K562 (cell line): Measurements from ENCODE around the gene CALML6. TPM values are rescaled to one million over a fixed set of nuclear protein-coding genes. Genes with fewer than 3 reads are reported as not detected.
A peak's percentile ranks its signal among the peaks of the same experiment; 100 is the strongest.

Experiments used
- CBX3 ChIP-seq, 2 experiments: IDR thresholded peaks; 1 replicate in 1 of 2; 2 replicates in 1 of 2; pipeline ENCODE4 v1.6.1; 2012; ENCODE audit warnings: inconsistent platforms in 2 of 2, low read length in 2 of 2, borderline replicate concordance in 1 of 2, control low read depth in 1 of 2
- COPS2 ChIP-seq: fragments of 450-650 bp; conservative IDR thresholded peaks from 2 replicates; pipeline ENCODE4 v1.6.1; 2016; ENCODE audit warnings: mild to moderate bottlenecking, moderate library complexity
- ELF2 ChIP-seq: fragments of 250-450 bp; sonication (Bioruptor Pico); IDR thresholded peaks from 2 replicates; pipeline ENCODE4 v1.5.0; 2021; ENCODE audit warnings: mild to moderate bottlenecking
- ETV5 ChIP-seq: sonication (generic); formaldehyde crosslinking; IDR thresholded peaks from 2 replicates; pipeline ENCODE4 v1.4.0; 2020; ENCODE audit warnings: low read depth, mild to moderate bottlenecking, missing genetic modification reagents
- L3MBTL2 ChIP-seq: fragments of 450-650 bp; IDR thresholded peaks from 2 replicates; pipeline ENCODE4 v1.6.1; 2016; ENCODE audit warnings: mild to moderate bottlenecking, moderate library complexity
- MBD2 ChIP-seq: sonication (generic); IDR thresholded peaks from 2 replicates; pipeline ENCODE4 v1.6.1; 2016; ENCODE audit warnings: low read depth, borderline replicate concordance
- MCM3 ChIP-seq: fragments of 450-650 bp; IDR thresholded peaks from 2 replicates; pipeline ENCODE4 v1.6.1; 2016
- MED1 ChIP-seq: sonication (generic); formaldehyde crosslinking; IDR thresholded peaks from 2 replicates; pipeline ENCODE4 v1.8.1; 2023; ENCODE audit warnings: missing genetic modification reagents, borderline replicate concordance
- MTA2 ChIP-seq: fragments of 450-650 bp; IDR thresholded peaks from 2 replicates; pipeline ENCODE4 v1.6.1; 2016; ENCODE audit warnings: low read depth
- POLR2G ChIP-seq: fragments of 200-400 bp; formaldehyde crosslinking; IDR thresholded peaks from 2 replicates; pipeline ENCODE4 v1.6.1; 2017; ENCODE audit warnings: low read depth, mild to moderate bottlenecking, antibody characterized with exemption, low read length, moderate library complexity
- RBFOX2 ChIP-seq: fragments of 200-400 bp; formaldehyde crosslinking; IDR thresholded peaks from 2 replicates; pipeline ENCODE4 v1.6.1; 2017; ENCODE audit warnings: low read depth, mild to moderate bottlenecking, low read length, moderate library complexity
- SMC3 ChIP-seq: conservative IDR thresholded peaks from 2 replicates; pipeline ENCODE4 v1.6.1; 2011; ENCODE audit warnings: low read depth, low read length, improper control_type of control experiment; ENCODE audit not compliant: insufficient read depth
- SREBF1 ChIP-seq: fragments of 150-350 bp; IDR thresholded peaks from 2 replicates; pipeline ENCODE4 v1.6.1; 2014; ENCODE audit warnings: antibody characterized with exemption, low read depth, low read length, borderline replicate concordance
- TRIM24 ChIP-seq, 2 experiments: fragments of 450-650 bp; IDR thresholded peaks; 2 replicates each; pipeline ENCODE4 v1.6.1; 2016
- ZNF316 ChIP-seq: fragments of 450-650 bp; IDR thresholded peaks from 2 replicates; pipeline ENCODE4 v1.6.1; 2016
- ZNF324 ChIP-seq: fragments of 250-450 bp; sonication (Bioruptor Pico); IDR thresholded peaks from 2 replicates; pipeline ENCODE4 v1.4.0; 2020; ENCODE audit warnings: mild to moderate bottlenecking
- polyA plus RNA-seq, 8 experiments: library from polyadenylated mRNA; depleted of rRNA in 4 of 8; stranded (reverse) in 5 of 8; unstranded in 3 of 8; fragments of >200 nt; fragmentation: Nextera tagmentation in 2 of 8; fragmentation: Illumina TruSeq in 1 of 8; extraction: Ambion mirVana in 2 of 8; extraction: Trizol in 1 of 8; gene quantifications; 2 replicates each; pipeline versions ENCODE4 v1.2.1 to v1.2.3, GENCODE V29; 2011 to 2014; ENCODE audit warnings: inconsistent platforms in 1 of 8, missing spikeins in 1 of 8
- total RNA-seq, 7 experiments: library from RNA; depleted of rRNA in 6 of 7; stranded (reverse); fragments of >200 nt in 6 of 7; fragmentation: Illumina TruSeq in 2 of 7; extraction: Trizol in 2 of 7; gene quantifications; 2 replicates each; pipeline versions ENCODE4 v1.2.1 to v1.2.3, GENCODE V29; 2011 to 2021; ENCODE audit warnings: low replicate concordance in 1 of 7
- TF ChIP-seq, protein P1 (sequence below): fragments of 250-450 bp; sonication (Bioruptor Pico); IDR thresholded peaks from 2 replicates; pipeline ENCODE4 v1.5.1; 2021; ENCODE audit warnings: mild to moderate bottlenecking
- TF ChIP-seq, protein P2 (sequence below), 2 experiments: fragments of 450-650 bp; IDR thresholded peaks; 2 replicates each; pipeline ENCODE4 v1.6.1; 2016
- TF ChIP-seq, protein P3 (sequence below): fragments of 450-650 bp; IDR thresholded peaks from 2 replicates; pipeline ENCODE4 v1.6.1; 2016; ENCODE audit warnings: borderline replicate concordance
- TF ChIP-seq, protein P4 (sequence below): fragments of 250-450 bp; sonication (Bioruptor Pico); IDR thresholded peaks from 2 replicates; pipeline ENCODE4 v1.8.0; 2022; ENCODE audit warnings: inconsistent platforms
- TF ChIP-seq, protein P5 (sequence below): fragments of 450-650 bp; formaldehyde crosslinking; IDR thresholded peaks from 2 replicates; pipeline ENCODE4 v1.4.0; 2020; ENCODE audit warnings: mild to moderate bottlenecking, mixed read lengths

Gene CALML6
- total and polyA plus RNA-seq, 9 of the 15 experiments (the other 6 are each of a cell fraction or from before 2014, with no cell fraction given) = 0.14 TPM; not detected in 8

DNA sequence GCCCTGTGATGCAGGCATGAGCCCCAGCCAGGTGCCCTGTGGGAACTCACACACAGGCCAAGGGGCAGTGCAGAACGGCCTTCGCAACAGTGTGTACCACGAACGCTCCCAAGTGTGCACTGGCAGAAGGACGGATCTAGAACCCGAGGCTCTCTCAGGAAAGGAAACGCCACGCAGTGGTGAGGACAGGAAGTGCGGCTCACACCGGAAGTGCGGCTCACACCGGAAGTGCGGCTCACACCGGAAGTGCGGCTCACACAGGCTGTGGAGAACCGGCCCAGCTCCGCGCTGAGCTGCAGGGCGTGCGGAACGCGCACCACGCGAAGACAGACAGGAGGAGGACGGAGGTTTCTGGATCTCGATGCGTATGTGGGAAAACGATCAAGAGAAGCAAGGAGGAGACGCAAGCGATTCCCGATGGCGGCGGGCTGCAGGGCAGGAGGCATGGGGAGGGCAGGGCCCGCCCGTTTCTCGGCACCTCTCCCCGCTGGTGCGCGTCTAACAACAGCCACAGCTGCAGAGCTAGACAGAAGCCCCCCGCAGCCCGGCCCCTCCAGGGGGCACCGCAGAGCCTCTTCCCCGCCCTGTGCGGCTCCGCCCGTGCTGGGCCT, 39.9 kb downstream of the CALML6 start (continued):
- TF ChIP-seq, protein P1, sequence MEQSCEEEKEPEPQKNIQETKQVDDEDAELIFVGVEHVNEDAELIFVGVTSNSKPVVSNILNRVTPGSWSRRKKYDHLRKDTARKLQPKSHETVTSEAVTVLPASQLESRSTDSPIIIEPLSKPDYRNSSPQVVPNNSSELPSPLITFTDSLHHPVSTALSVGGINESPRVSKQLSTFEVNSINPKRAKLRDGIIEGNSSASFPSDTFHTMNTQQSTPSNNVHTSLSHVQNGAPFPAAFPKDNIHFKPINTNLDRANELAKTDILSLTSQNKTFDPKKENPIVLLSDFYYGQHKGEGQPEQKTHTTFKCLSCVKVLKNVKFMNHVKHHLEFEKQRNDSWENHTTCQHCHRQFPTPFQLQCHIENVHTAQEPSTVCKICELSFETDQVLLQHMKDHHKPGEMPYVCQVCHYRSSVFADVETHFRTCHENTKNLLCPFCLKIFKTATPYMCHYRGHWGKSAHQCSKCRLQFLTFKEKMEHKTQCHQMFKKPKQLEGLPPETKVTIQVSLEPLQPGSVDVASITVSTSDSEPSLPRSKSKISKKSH (CRISPR knock-in tag) = no peak
- TF ChIP-seq ETV5 (0 out of 2 replicates have a peak, but pooled peaks have one; percentile 55), MTA2 (no peak), MED1 (CRISPR knock-in tag) (no peak), CBX3 (IDR thresholded peaks at IDR 0.05; ENCODE audit: borderline replicate concordance in 1 of 2, low read length in 2 of 2) (peak in 1 of 2 experiments; percentile 68; a peak in 1 of 3 replicates), SREBF1 (no peak), TRIM24 (IDR thresholded peaks at IDR 0.05) (0 out of 4 replicates have a peak, but pooled peaks of 1 of the 2 experiments have one; percentile 26), ELF2 (CRISPR knock-in tag) (no peak), ZNF324 (CRISPR knock-in tag) (no peak), MBD2 (no peak), COPS2 (no peak), L3MBTL2 (peak; percentile 45; the same call in 1 of the 2 replicates), POLR2G (peak; percentile 30; the same call in 1 of the 2 replicates), RBFOX2 (peak; percentile 36; the same call in 1 of the 2 replicates), ZNF316 (no peak), MCM3 (no peak), SMC3 (0 out of 2 replicates have a peak, but pooled peaks have one; percentile 7)
- TF ChIP-seq, protein P2, sequence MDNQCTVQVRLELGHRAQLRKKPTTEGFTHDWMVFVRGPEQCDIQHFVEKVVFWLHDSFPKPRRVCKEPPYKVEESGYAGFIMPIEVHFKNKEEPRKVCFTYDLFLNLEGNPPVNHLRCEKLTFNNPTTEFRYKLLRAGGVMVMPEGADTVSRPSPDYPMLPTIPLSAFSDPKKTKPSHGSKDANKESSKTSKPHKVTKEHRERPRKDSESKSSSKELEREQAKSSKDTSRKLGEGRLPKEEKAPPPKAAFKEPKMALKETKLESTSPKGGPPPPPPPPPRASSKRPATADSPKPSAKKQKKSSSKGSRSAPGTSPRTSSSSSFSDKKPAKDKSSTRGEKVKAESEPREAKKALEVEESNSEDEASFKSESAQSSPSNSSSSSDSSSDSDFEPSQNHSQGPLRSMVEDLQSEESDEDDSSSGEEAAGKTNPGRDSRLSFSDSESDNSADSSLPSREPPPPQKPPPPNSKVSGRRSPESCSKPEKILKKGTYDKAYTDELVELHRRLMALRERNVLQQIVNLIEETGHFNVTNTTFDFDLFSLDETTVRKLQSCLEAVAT (IDR thresholded peaks at IDR 0.05) = peak in 1 of 2 experiments; percentile 73; a peak in 2 of 4 replicates
- TF ChIP-seq, protein P3, sequence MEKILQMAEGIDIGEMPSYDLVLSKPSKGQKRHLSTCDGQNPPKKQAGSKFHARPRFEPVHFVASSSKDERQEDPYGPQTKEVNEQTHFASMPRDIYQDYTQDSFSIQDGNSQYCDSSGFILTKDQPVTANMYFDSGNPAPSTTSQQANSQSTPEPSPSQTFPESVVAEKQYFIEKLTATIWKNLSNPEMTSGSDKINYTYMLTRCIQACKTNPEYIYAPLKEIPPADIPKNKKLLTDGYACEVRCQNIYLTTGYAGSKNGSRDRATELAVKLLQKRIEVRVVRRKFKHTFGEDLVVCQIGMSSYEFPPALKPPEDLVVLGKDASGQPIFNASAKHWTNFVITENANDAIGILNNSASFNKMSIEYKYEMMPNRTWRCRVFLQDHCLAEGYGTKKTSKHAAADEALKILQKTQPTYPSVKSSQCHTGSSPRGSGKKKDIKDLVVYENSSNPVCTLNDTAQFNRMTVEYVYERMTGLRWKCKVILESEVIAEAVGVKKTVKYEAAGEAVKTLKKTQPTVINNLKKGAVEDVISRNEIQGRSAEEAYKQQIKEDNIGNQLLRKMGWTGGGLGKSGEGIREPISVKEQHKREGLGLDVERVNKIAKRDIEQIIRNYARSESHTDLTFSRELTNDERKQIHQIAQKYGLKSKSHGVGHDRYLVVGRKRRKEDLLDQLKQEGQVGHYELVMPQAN = no peak
- TF ChIP-seq, protein P4, sequence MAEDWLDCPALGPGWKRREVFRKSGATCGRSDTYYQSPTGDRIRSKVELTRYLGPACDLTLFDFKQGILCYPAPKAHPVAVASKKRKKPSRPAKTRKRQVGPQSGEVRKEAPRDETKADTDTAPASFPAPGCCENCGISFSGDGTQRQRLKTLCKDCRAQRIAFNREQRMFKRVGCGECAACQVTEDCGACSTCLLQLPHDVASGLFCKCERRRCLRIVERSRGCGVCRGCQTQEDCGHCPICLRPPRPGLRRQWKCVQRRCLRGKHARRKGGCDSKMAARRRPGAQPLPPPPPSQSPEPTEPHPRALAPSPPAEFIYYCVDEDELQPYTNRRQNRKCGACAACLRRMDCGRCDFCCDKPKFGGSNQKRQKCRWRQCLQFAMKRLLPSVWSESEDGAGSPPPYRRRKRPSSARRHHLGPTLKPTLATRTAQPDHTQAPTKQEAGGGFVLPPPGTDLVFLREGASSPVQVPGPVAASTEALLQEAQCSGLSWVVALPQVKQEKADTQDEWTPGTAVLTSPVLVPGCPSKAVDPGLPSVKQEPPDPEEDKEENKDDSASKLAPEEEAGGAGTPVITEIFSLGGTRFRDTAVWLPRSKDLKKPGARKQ = peak; percentile 59; the same call in 1 of the 2 replicates
- TF ChIP-seq, protein P5, sequence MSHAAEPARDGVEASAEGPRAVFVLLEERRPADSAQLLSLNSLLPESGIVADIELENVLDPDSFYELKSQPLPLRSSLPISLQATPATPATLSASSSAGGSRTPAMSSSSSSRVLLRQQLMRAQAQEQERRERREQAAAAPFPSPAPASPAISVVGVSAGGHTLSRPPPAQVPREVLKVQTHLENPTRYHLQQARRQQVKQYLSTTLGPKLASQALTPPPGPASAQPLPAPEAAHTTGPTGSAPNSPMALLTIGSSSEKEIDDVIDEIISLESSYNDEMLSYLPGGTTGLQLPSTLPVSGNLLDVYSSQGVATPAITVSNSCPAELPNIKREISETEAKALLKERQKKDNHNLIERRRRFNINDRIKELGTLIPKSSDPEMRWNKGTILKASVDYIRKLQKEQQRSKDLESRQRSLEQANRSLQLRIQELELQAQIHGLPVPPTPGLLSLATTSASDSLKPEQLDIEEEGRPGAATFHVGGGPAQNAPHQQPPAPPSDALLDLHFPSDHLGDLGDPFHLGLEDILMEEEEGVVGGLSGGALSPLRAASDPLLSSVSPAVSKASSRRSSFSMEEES (CRISPR knock-in tag) = no peak
